GM21515 (cell line): ENCODE measurements around the gene SIM1.

Experiments
- ATAC-seq: cut with Tn5 transposase; IDR thresholded peaks from one replicate; pipeline ENCODE4 v1.9.1; 2021; ENCODE audit not compliant: unreplicated experiment

The SIM1 gene

DNA sequence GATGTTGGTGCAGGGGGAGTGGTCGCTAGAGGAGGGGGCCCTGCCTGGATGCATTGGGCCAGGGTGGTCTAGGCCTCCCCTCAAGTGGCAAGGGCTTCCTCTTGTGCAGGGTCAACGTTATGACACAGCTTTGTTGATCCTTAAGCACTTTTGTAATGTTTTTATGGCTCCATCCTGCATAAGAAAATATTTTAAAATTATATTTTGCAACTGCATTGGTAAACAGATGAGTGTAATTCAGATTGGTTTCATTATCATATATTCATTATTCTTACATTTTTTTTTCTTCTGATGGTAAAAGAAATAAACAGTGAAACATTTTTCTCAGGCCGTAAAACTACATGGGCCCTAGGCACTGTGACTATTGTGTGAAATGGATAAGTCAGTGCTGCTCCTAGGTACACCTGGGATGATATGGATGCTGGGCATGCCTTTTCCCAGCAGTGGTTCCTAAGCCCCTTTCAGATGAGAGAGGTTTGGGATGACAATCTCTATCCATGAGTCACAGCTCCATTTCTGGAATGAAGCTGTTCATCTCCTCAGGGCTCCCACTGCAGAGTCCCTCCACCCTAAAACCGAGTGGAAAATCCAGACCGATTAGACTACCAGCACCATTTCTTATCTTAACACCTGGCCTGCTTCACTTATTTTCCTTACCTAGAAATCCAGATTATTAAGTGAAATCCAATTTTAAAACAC lies 5.8 kb upstream of the SIM1 start:
- no peak for ATAC-seq

DNA sequence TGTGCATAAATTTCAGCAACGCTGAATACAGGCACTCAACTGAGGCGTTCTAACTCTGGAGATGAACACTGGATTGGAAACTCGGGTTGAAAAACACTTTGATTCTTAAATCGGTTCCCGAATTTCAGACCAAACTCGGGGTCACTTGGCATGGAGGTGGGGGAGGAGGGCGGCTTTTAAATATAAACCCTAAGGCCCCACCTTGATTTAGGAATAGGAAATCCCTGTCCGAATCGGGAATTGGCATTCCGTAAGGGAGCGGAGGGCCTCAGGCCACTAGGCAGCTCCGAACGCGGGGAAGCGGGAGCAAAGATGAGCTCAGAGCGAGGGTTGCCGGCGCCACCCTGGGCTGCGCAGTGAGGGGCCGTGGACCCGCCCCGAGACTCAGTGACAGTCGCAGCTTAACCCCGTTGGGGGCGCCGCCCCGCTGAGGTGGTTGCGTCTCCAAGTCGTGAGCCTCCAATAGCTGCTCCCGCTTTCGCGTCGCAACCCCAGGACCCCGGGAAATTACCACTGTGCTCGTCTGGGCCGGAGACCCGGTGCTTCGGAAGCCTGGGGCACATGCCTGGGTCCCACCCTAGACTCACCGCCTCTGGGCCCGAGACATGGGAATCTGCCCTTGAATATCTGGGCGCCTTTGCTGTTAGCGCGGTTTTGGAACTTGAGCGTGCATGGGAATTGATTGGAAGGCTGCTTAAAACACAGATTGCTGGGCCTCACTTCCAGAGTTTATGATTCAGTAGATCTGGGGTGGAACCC lies 4.6 kb upstream of the SIM1 start:
- no peak for ATAC-seq

- ATAC-seq = no peak
Measured at GRCh38 chr6:100468016-100468622, 3.4 kb upstream of the SIM1 start.

DNA sequence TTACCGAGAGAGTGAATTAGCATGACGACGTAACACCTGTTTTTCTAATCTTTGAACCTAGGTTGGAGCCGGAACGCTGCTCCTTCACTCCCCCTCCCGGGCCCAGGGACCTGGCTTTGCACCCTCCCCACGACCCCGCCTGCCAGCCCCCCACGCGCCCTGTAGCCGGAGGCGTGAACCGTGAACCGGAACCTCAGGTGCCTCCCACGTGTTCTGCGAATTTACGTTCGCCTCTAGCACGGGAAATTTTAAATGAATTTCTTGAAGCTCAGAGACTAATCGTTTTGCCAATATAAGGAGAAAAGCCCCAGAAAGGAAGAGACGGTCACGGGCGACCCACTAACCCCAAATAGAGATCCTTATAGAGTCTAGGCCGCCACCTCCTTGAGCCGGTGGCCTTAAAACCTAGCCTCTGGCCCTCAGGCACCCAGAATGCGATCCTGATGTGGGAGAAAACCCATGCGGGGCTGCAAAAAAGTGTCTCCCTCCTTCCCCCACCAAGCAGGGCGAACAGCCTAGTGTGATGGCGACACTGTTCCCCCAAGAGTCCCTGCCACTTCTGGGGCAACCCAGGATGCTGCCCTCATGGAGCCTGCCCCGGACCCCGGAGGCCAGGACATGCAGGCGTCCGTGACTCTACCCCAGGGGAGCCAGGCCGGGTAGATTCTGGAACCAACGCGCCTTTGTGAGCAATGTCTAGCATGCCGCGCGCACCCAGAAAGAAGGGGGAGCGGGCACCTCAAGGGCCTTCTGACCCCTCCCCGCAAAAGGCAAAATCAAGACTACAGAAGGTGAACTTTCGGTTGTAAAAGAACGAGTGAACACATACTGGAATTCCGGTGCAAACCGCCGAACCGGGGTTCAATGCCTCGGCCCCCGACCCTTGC lies 2.7 kb upstream of the SIM1 start:
- ATAC-seq = no peak

- ATAC-seq = no peak
Measured at GRCh38 chr6:100466410-100467128, 1.8 kb upstream of the SIM1 start.

DNA sequence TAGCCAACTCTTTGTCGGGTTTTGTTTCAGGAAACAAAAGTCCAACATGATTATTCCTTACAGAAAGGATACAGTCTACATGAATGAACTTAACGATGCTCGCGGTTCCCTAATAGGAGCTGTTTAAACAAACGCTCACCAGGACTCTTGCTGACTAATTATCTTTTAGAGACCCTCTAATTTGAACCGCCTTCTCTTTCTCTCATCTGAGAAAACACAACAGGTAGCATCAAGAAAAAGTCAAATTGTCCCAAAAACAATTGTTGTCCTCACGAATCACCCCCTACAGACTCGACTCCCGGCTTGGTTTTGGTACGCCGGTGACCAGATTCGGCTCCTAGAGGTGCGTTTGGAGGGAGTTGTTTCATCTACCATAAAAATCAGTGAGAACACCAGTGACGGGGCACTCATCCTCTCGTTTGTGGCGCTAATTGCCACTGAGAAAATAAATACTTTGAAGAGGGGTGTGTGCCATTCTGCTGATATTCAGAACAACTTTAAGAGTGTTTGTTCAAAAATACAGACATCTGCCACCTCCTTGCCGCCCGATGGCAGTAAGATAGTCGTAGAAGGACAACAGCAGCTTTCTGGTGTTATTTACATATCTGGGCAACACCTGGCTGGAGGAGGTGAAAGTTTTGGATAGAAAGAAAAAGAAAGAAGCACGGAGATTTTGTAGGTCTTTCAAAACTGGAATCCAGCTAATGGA lies 1.1 kb upstream of the SIM1 start:
- ATAC-seq = no peak

DNA sequence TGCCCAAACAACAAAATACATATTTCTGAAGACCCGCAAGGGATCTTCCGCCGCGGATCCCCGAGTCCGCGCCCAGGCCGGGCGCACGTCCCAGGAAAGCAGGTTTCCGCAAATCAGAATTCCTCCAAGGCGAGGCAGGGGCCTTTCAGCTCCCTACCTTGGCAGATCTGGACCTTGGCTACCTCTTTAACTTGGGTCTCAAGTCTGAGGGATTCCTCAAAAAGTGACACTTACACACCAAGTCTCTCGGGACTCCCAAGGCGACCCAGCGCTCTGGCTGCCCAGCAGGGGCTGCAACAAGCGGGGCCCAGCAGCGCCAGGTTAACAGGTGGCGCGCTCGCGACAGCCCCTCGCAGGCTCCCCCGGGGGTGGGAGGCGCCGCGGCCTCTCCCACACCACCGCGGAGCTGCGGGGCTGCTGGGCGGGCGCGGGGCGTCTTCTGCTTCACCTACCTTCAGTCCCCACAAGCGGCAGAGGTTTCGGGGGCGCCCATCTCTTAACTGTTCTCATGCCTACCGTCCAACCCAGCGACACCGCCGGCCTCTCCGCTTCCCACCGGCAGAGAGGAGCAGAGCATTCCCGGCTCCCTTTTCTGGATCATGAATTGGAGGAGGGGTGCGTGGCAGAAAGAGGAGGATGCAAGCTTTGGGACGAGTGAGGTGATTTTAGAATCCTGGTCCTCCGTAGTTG lies 414 bp downstream of the SIM1 start:
- ATAC-seq = no peak

- ATAC-seq = no peak
Measured at GRCh38 chr6:100463630-100464161, 1.0 kb downstream of the SIM1 start.

- ATAC-seq = no peak
Measured at GRCh38 chr6:100462706-100463629, 1.8 kb downstream of the SIM1 start.

DNA sequence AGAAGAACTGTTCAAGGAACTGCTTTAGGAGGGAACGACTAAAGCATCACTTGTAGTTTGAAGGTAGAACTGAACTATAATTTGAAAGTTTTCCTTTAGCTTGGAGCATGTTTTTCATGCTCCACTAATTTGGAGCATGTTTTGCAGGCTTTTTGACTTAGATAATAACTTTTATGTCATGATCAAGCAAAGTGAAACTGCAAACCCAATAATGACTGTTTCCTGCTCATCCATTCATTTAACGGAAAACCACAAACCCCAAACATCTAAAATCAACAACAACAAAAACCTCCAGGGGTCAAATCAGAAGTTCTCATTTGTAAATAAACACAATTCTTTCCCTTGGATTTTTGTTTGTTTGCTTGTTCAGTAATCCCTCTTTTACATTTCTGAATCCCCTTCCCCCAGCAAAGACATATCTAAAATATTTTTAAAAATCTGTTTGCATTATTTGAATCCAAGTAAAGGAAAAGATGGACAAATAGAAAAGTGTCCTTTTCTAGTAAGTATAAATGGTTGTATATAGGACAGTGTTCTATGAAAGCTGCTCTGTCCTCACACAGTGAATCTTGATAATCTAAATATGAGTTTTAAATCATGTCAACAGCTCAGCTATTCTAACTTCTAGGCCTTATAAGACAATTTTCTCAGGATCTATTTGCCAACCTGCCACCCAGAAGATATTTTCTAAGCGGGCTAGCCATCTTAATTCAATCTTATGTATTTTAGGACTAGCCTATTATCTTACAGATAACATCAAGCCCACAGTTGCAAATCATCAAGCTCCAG lies 2.6 kb downstream of the SIM1 start:
- no peak for ATAC-seq

DNA sequence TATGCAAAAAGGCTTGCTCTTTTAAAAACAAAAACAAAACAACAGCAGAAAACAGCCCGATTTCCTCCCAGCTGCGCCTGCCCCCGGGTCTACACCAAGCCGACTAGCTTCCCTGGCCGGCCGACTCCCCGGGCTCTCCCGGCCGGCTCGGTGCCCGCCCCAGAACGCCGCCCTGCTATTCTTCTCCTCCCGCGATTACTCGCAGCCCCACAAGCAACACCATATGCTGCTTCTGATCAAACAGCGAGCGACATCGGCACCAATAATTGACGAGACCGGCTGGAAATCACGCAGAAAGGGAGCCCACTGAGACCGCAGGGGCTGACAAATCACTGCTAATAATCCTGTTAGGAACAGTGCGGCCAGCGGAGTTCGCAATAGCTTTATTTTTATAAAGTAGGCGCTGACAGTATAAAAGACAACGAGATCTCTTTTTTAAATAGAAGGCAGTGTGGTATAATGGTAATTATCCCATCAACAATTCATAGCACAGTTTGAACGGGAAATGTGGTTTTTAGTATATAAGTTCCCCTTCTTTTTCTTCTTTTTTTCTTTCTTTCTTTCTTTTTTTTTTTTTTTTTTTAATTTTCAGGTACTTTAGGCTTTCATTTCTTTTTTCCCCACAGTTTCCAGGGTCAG lies 3.3 kb downstream of the SIM1 start:
- no peak for ATAC-seq

GRCh38 chr6:100460650-100461204 lies 4.0 kb downstream of the SIM1 start:
- no peak for ATAC-seq

GRCh38 chr6:100459592-100460184 lies 5.0 kb downstream of the SIM1 start:
- ATAC-seq = no peak

DNA sequence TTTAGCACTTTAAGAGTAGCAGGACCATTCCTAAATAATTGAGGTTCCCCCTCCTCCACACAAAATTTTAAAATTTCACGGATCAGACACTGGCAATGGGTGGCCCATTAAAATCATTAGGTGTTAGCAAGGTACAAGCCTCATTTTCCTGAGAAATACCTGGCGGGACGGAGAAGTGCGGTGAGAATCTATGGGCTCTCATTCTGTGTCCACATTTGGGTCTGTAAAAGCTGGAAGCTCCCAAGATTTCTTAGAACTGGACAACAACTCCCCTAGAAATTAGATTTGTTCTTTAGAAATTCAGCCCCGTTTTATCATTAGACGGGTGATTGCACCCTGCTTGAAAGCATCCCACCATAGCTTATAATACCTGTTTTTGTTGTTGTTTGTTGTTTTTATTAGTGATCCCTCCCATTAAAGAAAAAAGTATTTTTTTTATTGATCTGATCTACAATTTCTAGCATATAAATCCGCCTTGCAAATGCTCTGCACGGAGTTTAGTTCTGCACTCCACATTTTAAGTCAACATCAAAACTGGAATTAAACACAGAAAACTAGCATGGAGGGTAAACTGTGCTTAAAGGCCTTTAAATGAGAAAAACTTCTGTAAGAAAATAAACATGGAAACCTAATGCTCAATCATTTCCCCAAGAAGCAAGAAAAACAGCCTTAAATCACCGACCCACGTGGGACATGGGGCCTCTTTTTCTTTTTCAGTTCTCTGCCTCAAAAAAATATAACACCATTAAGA lies 5.7 kb downstream of the SIM1 start:
- no peak for ATAC-seq

GRCh38 chr6:100457311-100457990 lies 7.3 kb downstream of the SIM1 start:
- no peak for ATAC-seq
